HL-60 (cell line): Measurements from ENCODE around the gene ATP1B1.

Source experiments
- DNase-seq, 2 experiments: peaks; one replicate each; pipeline ENCODE4 v3.0.0-alpha.2; 2010 to 2020; ENCODE audit warnings: low read depth in 1 of 2, low spot score in 1 of 2
- H3K27ac ChIP-seq: fragments of 250-450 bp; sonication (Bioruptor Pico); replicated peaks from 2 replicates; pipeline ENCODE4 v1.5.1; 2020; ENCODE audit warnings: mild to moderate bottlenecking, moderate library complexity
- H3K27me3 ChIP-seq: fragments of 250-450 bp; sonication (Bioruptor Pico); 2 replicates; pipeline ENCODE4 v1.5.1; 2021; ENCODE audit warnings: mild to moderate bottlenecking, moderate library complexity; ENCODE audit not compliant: insufficient read depth, poor library complexity, severe bottlenecking
- H3K4me3 ChIP-seq: replicated peaks from 2 replicates; pipeline ENCODE4 v1.5.1; 2011; ENCODE audit warnings: mild to moderate bottlenecking, control low read depth, low read length; ENCODE audit not compliant: insufficient read depth
- GABPA ChIP-seq: IDR thresholded peaks from 2 replicates; pipeline ENCODE4 v1.6.1; 2012; ENCODE audit warnings: low read depth
- POLR2AphosphoS5 ChIP-seq: IDR thresholded peaks from 2 replicates; pipeline ENCODE4 v1.6.1; 2012; ENCODE audit warnings: low read depth
- SPI1 ChIP-seq: IDR thresholded peaks from 2 replicates; pipeline ENCODE4 v1.6.1; 2012; ENCODE audit warnings: low read depth, mild to moderate bottlenecking, borderline replicate concordance
- TF ChIP-seq, protein P1 (sequence below): IDR thresholded peaks from one replicate; pipeline ENCODE4 v1.5.1; 2011; ENCODE audit warnings: low read length, control low read depth, inconsistent platforms; ENCODE audit not compliant: insufficient read depth
- TF ChIP-seq, protein P2 (sequence below): IDR thresholded peaks from 2 replicates; pipeline ENCODE4 v1.6.1; 2012; ENCODE audit warnings: low read depth; ENCODE audit not compliant: insufficient replicate concordance

The ATP1B1 gene

DNA sequence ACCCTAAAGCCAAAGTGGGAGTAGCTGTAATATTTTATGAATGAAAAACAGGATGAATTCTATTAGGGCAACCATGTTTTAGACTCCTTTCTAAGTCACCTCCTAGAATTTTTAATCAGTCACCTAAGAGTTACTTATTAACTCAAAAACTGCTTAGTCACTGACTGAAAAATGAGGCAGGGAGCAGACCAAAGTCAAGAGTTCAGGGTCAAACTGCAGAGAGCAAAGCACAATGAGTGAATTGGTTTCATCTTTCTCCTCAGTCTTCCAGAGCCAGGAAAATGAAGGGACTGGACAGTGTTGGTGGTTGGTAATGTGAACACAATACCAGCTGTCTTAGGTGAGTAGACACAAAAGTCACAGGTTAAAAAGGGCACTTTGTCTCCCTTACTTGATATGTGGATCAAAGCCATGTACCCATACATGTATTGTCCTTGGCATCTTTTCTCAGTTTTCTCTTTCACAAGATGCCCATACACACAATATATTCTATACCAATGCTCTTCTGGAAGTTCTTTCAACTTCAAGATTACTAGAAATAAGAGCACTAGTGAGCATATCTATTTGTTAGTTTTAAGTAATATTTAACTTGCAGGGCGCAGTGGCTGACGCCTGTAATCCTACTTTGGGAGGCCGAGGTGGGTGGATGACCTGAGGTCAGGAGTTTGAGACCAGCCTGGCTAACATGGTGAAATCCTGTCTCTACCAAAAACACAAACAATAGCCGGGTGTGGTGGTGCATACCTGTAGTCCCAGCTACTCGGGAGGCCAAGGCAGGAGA lies 42.2 kb downstream of the ATP1B1 start:
- H3K27me3 ChIP-seq: no peaks in the 10 kb centered on the region
- no peak overlapping the region for H3K4me3 ChIP-seq
- no peak overlapping the region for H3K27ac ChIP-seq
- no peak for DNase-seq
- TF ChIP-seq, protein P1, sequence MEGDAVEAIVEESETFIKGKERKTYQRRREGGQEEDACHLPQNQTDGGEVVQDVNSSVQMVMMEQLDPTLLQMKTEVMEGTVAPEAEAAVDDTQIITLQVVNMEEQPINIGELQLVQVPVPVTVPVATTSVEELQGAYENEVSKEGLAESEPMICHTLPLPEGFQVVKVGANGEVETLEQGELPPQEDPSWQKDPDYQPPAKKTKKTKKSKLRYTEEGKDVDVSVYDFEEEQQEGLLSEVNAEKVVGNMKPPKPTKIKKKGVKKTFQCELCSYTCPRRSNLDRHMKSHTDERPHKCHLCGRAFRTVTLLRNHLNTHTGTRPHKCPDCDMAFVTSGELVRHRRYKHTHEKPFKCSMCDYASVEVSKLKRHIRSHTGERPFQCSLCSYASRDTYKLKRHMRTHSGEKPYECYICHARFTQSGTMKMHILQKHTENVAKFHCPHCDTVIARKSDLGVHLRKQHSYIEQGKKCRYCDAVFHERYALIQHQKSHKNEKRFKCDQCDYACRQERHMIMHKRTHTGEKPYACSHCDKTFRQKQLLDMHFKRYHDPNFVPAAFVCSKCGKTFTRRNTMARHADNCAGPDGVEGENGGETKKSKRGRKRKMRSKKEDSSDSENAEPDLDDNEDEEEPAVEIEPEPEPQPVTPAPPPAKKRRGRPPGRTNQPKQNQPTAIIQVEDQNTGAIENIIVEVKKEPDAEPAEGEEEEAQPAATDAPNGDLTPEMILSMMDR: no peak
- TF ChIP-seq GABPA (no peak), SPI1 (no peak), POLR2AphosphoS5 (no peak)
- TF ChIP-seq, protein P2, sequence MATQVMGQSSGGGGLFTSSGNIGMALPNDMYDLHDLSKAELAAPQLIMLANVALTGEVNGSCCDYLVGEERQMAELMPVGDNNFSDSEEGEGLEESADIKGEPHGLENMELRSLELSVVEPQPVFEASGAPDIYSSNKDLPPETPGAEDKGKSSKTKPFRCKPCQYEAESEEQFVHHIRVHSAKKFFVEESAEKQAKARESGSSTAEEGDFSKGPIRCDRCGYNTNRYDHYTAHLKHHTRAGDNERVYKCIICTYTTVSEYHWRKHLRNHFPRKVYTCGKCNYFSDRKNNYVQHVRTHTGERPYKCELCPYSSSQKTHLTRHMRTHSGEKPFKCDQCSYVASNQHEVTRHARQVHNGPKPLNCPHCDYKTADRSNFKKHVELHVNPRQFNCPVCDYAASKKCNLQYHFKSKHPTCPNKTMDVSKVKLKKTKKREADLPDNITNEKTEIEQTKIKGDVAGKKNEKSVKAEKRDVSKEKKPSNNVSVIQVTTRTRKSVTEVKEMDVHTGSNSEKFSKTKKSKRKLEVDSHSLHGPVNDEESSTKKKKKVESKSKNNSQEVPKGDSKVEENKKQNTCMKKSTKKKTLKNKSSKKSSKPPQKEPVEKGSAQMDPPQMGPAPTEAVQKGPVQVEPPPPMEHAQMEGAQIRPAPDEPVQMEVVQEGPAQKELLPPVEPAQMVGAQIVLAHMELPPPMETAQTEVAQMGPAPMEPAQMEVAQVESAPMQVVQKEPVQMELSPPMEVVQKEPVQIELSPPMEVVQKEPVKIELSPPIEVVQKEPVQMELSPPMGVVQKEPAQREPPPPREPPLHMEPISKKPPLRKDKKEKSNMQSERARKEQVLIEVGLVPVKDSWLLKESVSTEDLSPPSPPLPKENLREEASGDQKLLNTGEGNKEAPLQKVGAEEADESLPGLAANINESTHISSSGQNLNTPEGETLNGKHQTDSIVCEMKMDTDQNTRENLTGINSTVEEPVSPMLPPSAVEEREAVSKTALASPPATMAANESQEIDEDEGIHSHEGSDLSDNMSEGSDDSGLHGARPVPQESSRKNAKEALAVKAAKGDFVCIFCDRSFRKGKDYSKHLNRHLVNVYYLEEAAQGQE: no peak

DNA sequence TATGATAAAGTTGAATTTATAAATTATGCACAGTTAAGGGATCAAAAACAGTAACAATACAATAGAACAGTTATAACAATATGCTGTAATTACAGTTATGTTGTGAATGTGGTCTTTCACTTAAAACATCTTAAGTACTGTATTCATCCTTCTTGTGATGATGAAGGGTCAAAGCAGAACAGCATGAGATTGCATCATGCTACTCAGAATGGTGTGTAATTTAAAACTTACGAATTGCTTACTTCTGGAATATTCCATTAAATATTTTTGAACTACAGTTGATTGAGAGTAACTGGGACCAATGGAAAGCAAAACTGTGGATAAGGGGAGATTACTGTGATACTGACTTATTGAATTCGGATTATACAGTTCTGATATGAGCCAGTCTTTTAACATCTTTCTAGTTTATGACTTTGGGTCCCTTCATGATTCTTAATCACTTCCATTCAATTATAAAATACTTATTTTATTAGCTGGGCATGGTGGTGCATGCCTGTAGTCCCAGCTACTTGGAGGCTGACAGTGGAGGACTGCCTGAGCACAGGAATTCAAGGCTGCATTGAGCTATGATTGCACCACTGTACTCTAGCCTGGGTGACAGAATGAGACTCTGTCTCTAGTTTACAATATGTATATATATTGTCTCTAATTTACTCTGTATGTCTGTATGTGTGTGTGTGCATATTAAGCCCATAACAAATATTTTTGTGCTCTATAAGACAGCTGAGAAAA lies 43.2 kb downstream of the ATP1B1 start:
- DNase-seq: no peak
- no peaks in the 10 kb centered on the region for H3K27me3 ChIP-seq
- TF ChIP-seq GABPA: no peak
- no peak for TF ChIP-seq SPI1
- TF ChIP-seq, protein P1: no peak
- TF ChIP-seq, protein P2: no peak
- TF ChIP-seq POLR2AphosphoS5: no peak
- H3K4me3 ChIP-seq: no peak overlapping the region
- no peak overlapping the region for H3K27ac ChIP-seq

DNA sequence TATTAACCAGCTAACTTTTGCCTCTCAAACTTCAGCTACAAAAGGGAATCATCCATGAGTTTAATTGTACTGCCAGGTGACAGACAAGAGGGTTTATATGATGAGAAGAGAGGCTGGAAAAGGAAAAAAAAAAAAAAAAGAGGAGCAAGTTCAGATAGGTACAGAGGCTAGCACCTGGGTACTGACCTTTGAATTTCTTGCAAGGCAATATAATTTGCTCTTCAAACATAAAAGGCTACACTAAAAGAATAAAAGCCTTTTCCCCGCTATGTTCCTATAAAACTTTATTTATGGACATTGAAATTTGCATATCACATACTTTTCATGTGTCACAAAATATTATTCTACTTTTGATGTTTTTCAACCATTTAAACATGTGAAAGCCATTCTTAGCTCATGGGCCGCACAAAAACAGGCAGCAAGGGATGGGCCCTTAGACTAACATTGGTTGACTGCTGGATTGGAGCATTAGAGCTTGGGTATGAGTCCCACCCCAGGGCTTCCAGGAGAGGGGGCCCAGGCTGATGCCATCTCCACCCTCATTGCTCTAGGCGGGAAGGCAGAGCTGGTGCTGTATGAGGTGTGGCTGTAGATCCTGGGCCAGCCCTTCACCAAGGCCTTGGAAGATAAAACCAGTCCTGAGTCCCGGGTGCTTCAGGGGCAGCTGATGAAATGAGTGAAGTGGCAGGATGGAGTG lies 44.3 kb downstream of the ATP1B1 start:
- no peak overlapping the region for H3K27ac ChIP-seq
- DNase-seq: no peak
- H3K4me3 ChIP-seq: no peak overlapping the region
- H3K27me3 ChIP-seq: no peaks in the 10 kb centered on the region
- TF ChIP-seq, protein P1: no peak
- TF ChIP-seq POLR2AphosphoS5: no peak
- TF ChIP-seq, protein P2: no peak
- TF ChIP-seq SPI1: no peak
- TF ChIP-seq GABPA: no peak
